Natural killer cell treated with Interleukin-12 subunit alpha and Interleukin-12 subunit beta and Interleukin-15 and Interleukin-18, amount 100 ng/mL, for 72 hours (primary cell): ENCODE data around the gene HCN1. TPM values are rescaled to one million over a fixed set of nuclear protein-coding genes. Genes with fewer than 3 reads are reported as not detected.

Experiments used
- ATAC-seq, 2 donors: fragments of 150-1000 bp; cut with Tn5 transposase in 1 of 2; sonication (Bioruptor Pico), chemical (Tn5 transposase) in 1 of 2; 2 replicates each; pipeline ENCODE4 v1.10.0; 2021
- DNase-seq: peaks from one replicate; pipeline ENCODE4 v3.0.0; 2022; ENCODE audit warnings: low spot score
- H3K27ac Mint-ChIP-seq, 2 donors: 1 replicate in 1 of 2; 2 replicates in 1 of 2; pipeline ENCODE4 v1.8.0; 2022; ENCODE audit warnings: mixed read lengths in 2 of 2, mild to moderate bottlenecking in 1 of 2, moderate library complexity in 1 of 2
- H3K27me3 Mint-ChIP-seq, 2 donors: 1 replicate in 1 of 2; 2 replicates in 1 of 2; pipeline ENCODE4 v1.8.0; 2022; ENCODE audit warnings: mixed read lengths in 2 of 2
- H3K36me3 Mint-ChIP-seq: one replicate; pipeline ENCODE4 v1.8.0; 2022; ENCODE audit warnings: mixed read lengths
- H3K4me1 Mint-ChIP-seq, 2 donors: 1 replicate in 1 of 2; 2 replicates in 1 of 2; pipeline ENCODE4 v1.8.0; 2022; ENCODE audit warnings: low read depth in 2 of 2, mixed read lengths in 2 of 2, mild to moderate bottlenecking in 1 of 2
- H3K4me3 Mint-ChIP-seq: one replicate; pipeline ENCODE4 v1.8.0; 2022; ENCODE audit warnings: mixed read lengths
- H3K9me3 Mint-ChIP-seq: 2 replicates; pipeline ENCODE4 v1.8.0; 2022; ENCODE audit warnings: mixed read lengths
- total RNA-seq, 2 donors: library from RNA; stranded (reverse); gene quantifications; one replicate each; pipeline ENCODE4 v1.2.3, GENCODE V29; 2022

Gene HCN1
- total RNA-seq, 2 donors from 2014 or later: not detected

- ATAC-seq: no peak
- Mint-ChIP-seq H3K4me3 (no peak overlapping the region), H3K36me3 (peaks cover 4% of the 10 kb centered on the region), H3K27ac (no peak overlapping the region), H3K4me1 (no peaks in the 10 kb centered on the region), H3K9me3 (peaks cover 12% of the 10 kb centered on the region), H3K27me3 (no peaks in the 10 kb centered on the region)
- DNase-seq: no peak
These were observed 255.7 kb downstream of the HCN1 start for GRCh38 chr5:45440466-45440865.

GRCh38 chr5:45437752-45438151 lies 258.4 kb downstream of the HCN1 start:
- peaks cover 19% of the 10 kb centered on the region for H3K9me3 Mint-ChIP-seq
- H3K27ac Mint-ChIP-seq: no peak overlapping the region
- DNase-seq (no peak), ATAC-seq (no peak)
- H3K36me3 Mint-ChIP-seq: peaks cover 9% of the 10 kb centered on the region
- H3K4me1 Mint-ChIP-seq: no peaks in the 10 kb centered on the region
- no peak overlapping the region for H3K4me3 Mint-ChIP-seq
- H3K27me3 Mint-ChIP-seq: no peaks in the 10 kb centered on the region

GRCh38 chr5:45417285-45417998 lies 278.7 kb downstream of the HCN1 start:
- Mint-ChIP-seq H3K9me3 (peaks cover 36% of the 10 kb centered on the region), H3K4me1 (no peaks in the 10 kb centered on the region), H3K4me3 (no peak overlapping the region), H3K27ac (no peak overlapping the region), H3K36me3 (no peaks in the 10 kb centered on the region), H3K27me3 (no peaks in the 10 kb centered on the region)
- no peak for DNase-seq
- ATAC-seq: no peak

GRCh38 chr5:45414620-45415573 lies 281.3 kb downstream of the HCN1 start:
- H3K27ac Mint-ChIP-seq: no peak overlapping the region
- H3K27me3 Mint-ChIP-seq: no peaks in the 10 kb centered on the region
- no peak overlapping the region for H3K4me3 Mint-ChIP-seq
- DNase-seq: no peak
- ATAC-seq: no peak
- H3K36me3 Mint-ChIP-seq: no peaks in the 10 kb centered on the region
- H3K4me1 Mint-ChIP-seq: no peaks in the 10 kb centered on the region
- H3K9me3 Mint-ChIP-seq: peaks cover 36% of the 10 kb centered on the region

GRCh38 chr5:45411971-45412612 lies 284.1 kb downstream of the HCN1 start:
- no peak for ATAC-seq
- Mint-ChIP-seq H3K36me3 (no peaks in the 10 kb centered on the region), H3K27me3 (no peaks in the 10 kb centered on the region), H3K4me3 (no peak overlapping the region), H3K27ac (no peak overlapping the region), H3K9me3 (peaks cover 33% of the 10 kb centered on the region), H3K4me1 (no peaks in the 10 kb centered on the region)
- no peak for DNase-seq

- DNase-seq (no peak), ATAC-seq (no peak)
- no peaks in the 10 kb centered on the region for H3K4me1 Mint-ChIP-seq
- H3K27me3 Mint-ChIP-seq: no peaks in the 10 kb centered on the region
- H3K4me3 Mint-ChIP-seq: no peak overlapping the region
- H3K27ac Mint-ChIP-seq: no peak overlapping the region
- H3K36me3 Mint-ChIP-seq: no peaks in the 10 kb centered on the region
- H3K9me3 Mint-ChIP-seq: peaks cover 30% of the 10 kb centered on the region
These were observed 285.7 kb downstream of the HCN1 start for GRCh38 chr5:45410304-45410995.

GRCh38 chr5:45408067-45408466 lies 288.1 kb downstream of the HCN1 start:
- no peaks in the 10 kb centered on the region for H3K36me3 Mint-ChIP-seq
- peaks cover 18% of the 10 kb centered on the region for H3K9me3 Mint-ChIP-seq
- H3K27ac Mint-ChIP-seq: no peak overlapping the region
- DNase-seq (no peak), ATAC-seq (no peak)
- no peaks in the 10 kb centered on the region for H3K27me3 Mint-ChIP-seq
- H3K4me1 Mint-ChIP-seq: no peaks in the 10 kb centered on the region
- no peak overlapping the region for H3K4me3 Mint-ChIP-seq

- Mint-ChIP-seq H3K27me3 (no peaks in the 10 kb centered on the region), H3K27ac (no peak overlapping the region), H3K9me3 (peaks cover 20% of the 10 kb centered on the region), H3K36me3 (no peaks in the 10 kb centered on the region), H3K4me1 (no peaks in the 10 kb centered on the region), H3K4me3 (no peak overlapping the region)
- no peak for DNase-seq
- ATAC-seq: no peak
These were observed 293.2 kb downstream of the HCN1 start for GRCh38 chr5:45402804-45403455.

- Mint-ChIP-seq H3K36me3 (no peaks in the 10 kb centered on the region), H3K27ac (no peak overlapping the region), H3K4me1 (no peaks in the 10 kb centered on the region), H3K4me3 (no peak overlapping the region), H3K27me3 (no peaks in the 10 kb centered on the region), H3K9me3 (peaks cover 21% of the 10 kb centered on the region)
- DNase-seq: no peak
- ATAC-seq: no peak
These were observed 297.1 kb downstream of the HCN1 start for GRCh38 chr5:45399041-45399440.

- Mint-ChIP-seq H3K27ac (no peak overlapping the region), H3K36me3 (no peaks in the 10 kb centered on the region), H3K9me3 (peaks cover 25% of the 10 kb centered on the region), H3K4me1 (no peaks in the 10 kb centered on the region), H3K27me3 (no peaks in the 10 kb centered on the region), H3K4me3 (no peak overlapping the region)
- no peak for ATAC-seq
- DNase-seq: no peak
These were observed 310.7 kb downstream of the HCN1 start for GRCh38 chr5:45385321-45386058.

- H3K4me1 Mint-ChIP-seq: no peaks in the 10 kb centered on the region
- peaks cover 21% of the 10 kb centered on the region for H3K9me3 Mint-ChIP-seq
- no peak overlapping the region for H3K4me3 Mint-ChIP-seq
- ATAC-seq: no peak
- no peak for DNase-seq
- no peaks in the 10 kb centered on the region for H3K27me3 Mint-ChIP-seq
- H3K27ac Mint-ChIP-seq: no peak overlapping the region
- H3K36me3 Mint-ChIP-seq: no peaks in the 10 kb centered on the region
These were observed 312.2 kb downstream of the HCN1 start for GRCh38 chr5:45383985-45384384.

- Mint-ChIP-seq H3K4me1 (no peaks in the 10 kb centered on the region), H3K27ac (no peak overlapping the region), H3K27me3 (no peaks in the 10 kb centered on the region), H3K36me3 (no peaks in the 10 kb centered on the region), H3K9me3 (peaks cover 14% of the 10 kb centered on the region), H3K4me3 (no peak overlapping the region)
- DNase-seq: no peak
- ATAC-seq: no peak
These were observed 313.6 kb downstream of the HCN1 start for GRCh38 chr5:45382583-45382982.

GRCh38 chr5:45376417-45376816 lies 319.8 kb downstream of the HCN1 start:
- Mint-ChIP-seq H3K27me3 (no peaks in the 10 kb centered on the region), H3K4me3 (no peak overlapping the region), H3K4me1 (no peaks in the 10 kb centered on the region), H3K36me3 (no peaks in the 10 kb centered on the region), H3K27ac (no peak overlapping the region), H3K9me3 (peaks cover 1% of the 10 kb centered on the region)
- ATAC-seq (no peak), DNase-seq (no peak)
